Measurements from ENCODE around the gene SAP25. TPM values are rescaled to one million over a fixed set of nuclear protein-coding genes. Genes with fewer than 3 reads are reported as not detected.
"Not testable (repeated sequence)": the region's sequence is repeated elsewhere in the genome, so short reads cannot be mapped to it uniquely, and the experiment has no call there.

SAP25 gene
- polyA plus RNA-seq, 1 of the 3 experiments (the other 2 are of a cell fraction), result 1.2 TPM

- no peaks in the 10 kb centered on the region for H3K27me3 ChIP-seq (ENCODE audit: insufficient read depth)
- H3K27ac ChIP-seq (ENCODE audit: low read depth in 2 of 2, low read length in 1 of 2), result no peak overlapping the region
- DNase-seq, result no peak
- ChIA-PET POLR2A (interaction anchor here (1.1 kb wide), 1 partner anchor 42 kb away, joined by 3 read pairs; no protein-coding TSS in a partner anchor), CTCF (interaction anchor here (1.1 to 19.1 kb wide), 5 partner anchors 13 to 66 kb away, joined by 3 to 353 read pairs (median 4); no protein-coding TSS in a partner anchor)
- no peaks in the 10 kb centered on the region for H3F3A ChIP-seq (replicated peaks; ENCODE audit: insufficient read depth)
- no peak overlapping the region for H3K9ac ChIP-seq
- H3K4me2 ChIP-seq, result no peak overlapping the region
- H3K36me3 ChIP-seq (replicated peaks in 1 of 2; ENCODE audit: control insufficient read depth in 1 of 2, insufficient read depth in 2 of 2, low read length in 1 of 2), result no peaks in the 10 kb centered on the region
- H3K9me3 ChIP-seq, result no peaks in the 10 kb centered on the region
- H3K9me2 ChIP-seq, result no peaks in the 10 kb centered on the region
- H3K4me1 ChIP-seq (ENCODE audit: control insufficient read depth in 1 of 2, insufficient read depth in 2 of 2, low read depth in 1 of 2, low read length in 1 of 2), result no peaks in the 10 kb centered on the region
- TF ChIP-seq NFIC (IDR thresholded peaks at IDR 0.05; ENCODE audit: borderline replicate concordance) (no peak), PBX3 (IDR thresholded peaks at IDR 0.05) (no peak), JUND (IDR thresholded peaks at IDR 0.05) (no peak), SMC3 (IDR thresholded peaks at IDR 0.05; ENCODE audit: low read depth, low read length) (no peak), TEAD4 (IDR thresholded peaks at IDR 0.05; ENCODE audit: borderline replicate concordance, insufficient read depth) (no peak), TCF12 (IDR thresholded peaks at IDR 0.05) (no peak)
- H3K79me2 ChIP-seq (ENCODE audit: insufficient read depth), result no peaks in the 10 kb centered on the region
- H4K20me1 ChIP-seq (ENCODE audit: insufficient read depth), result no peaks in the 10 kb centered on the region
- H2AFZ ChIP-seq (ENCODE audit: low read depth), result no peak overlapping the region
- 85% methylated on average over 14 of the region's 14 CpGs for WGBS (ENCODE audit: low lambda C conversion rate)
- no peak overlapping the region for H3K4me3 ChIP-seq (ENCODE audit: low read depth in 2 of 2, low read length in 1 of 2)
Measured at GRCh38 chr7:100532165-100533022, 41.3 kb downstream of the SAP25 start.

- not testable (repeated sequence) for H3K27ac ChIP-seq (ENCODE audit: low read depth in 2 of 2, low read length in 1 of 2)
Measured at GRCh38 chr7:100528108-100528866, 45.4 kb downstream of the SAP25 start.

GRCh38 chr7:100523192-100523591 is 50.5 kb downstream of the SAP25 start:
- H3K9ac ChIP-seq; H3K9me3 ChIP-seq; H2AFZ ChIP-seq (ENCODE audit: low read depth); DNase-seq; H3K4me2 ChIP-seq; H3K9me2 ChIP-seq; H3K27me3 ChIP-seq (ENCODE audit: insufficient read depth); H3K27ac ChIP-seq (ENCODE audit: low read depth in 2 of 2, low read length in 1 of 2); H3K4me3 ChIP-seq (ENCODE audit: low read depth in 2 of 2, low read length in 1 of 2); H4K20me1 ChIP-seq (ENCODE audit: insufficient read depth); H3F3A ChIP-seq (replicated peaks; ENCODE audit: insufficient read depth); POLR2A ChIA-PET; CTCF ChIA-PET; H3K79me2 ChIP-seq (ENCODE audit: insufficient read depth); H3K4me1 ChIP-seq (ENCODE audit: control insufficient read depth in 1 of 2, insufficient read depth in 2 of 2, low read depth in 1 of 2, low read length in 1 of 2); H3K36me3 ChIP-seq (replicated peaks in 1 of 2; ENCODE audit: control insufficient read depth in 1 of 2, insufficient read depth in 2 of 2, low read length in 1 of 2): not testable (repeated sequence)
- no CpG with 5 or more reads among the region's 34 CpGs for WGBS (ENCODE audit: low lambda C conversion rate)

More at GRCh38 chr7:100528108-100528866, 45.4 kb downstream of the SAP25 start:
- H2AFZ ChIP-seq (ENCODE audit: low read depth); POLR2A ChIA-PET; H3K4me2 ChIP-seq; H3K36me3 ChIP-seq (replicated peaks in 1 of 2; ENCODE audit: control insufficient read depth in 1 of 2, insufficient read depth in 2 of 2, low read length in 1 of 2); H3F3A ChIP-seq (replicated peaks; ENCODE audit: insufficient read depth); H4K20me1 ChIP-seq (ENCODE audit: insufficient read depth); DNase-seq; H3K79me2 ChIP-seq (ENCODE audit: insufficient read depth); H3K27me3 ChIP-seq (ENCODE audit: insufficient read depth); H3K9me2 ChIP-seq; H3K4me3 ChIP-seq (ENCODE audit: low read depth in 2 of 2, low read length in 1 of 2); H3K9me3 ChIP-seq; H3K4me1 ChIP-seq (ENCODE audit: control insufficient read depth in 1 of 2, insufficient read depth in 2 of 2, low read depth in 1 of 2, low read length in 1 of 2); H3K9ac ChIP-seq: not testable (repeated sequence)
- 84% methylated on average over 12 of the region's 12 CpGs for WGBS (ENCODE audit: low lambda C conversion rate)
- CTCF ChIA-PET, result interaction anchor here (1.1 to 2.0 kb wide), 3 partner anchors 32 to 46 kb away, joined by 3 to 8 read pairs (median 4); no protein-coding TSS in a partner anchor

Small RNA genes within 50 kb of the gene (small RNA-seq; reads per million reads assigned to genes)
- 0 reads per million in 7 experiments for gene RN7SL416P
- gene SAP25, result 0 reads per million in 7 experiments

Other genes starting within 250 kb of the SAP25 start
- 55.4 and 63.7 TPM in 2 replicates for gene PILRB, start 215.8 kb downstream of the SAP25 start, polyA plus RNA-seq (2012; rRNA removed)
- gene PILRA, start 200.4 kb downstream of the SAP25 start, polyA plus RNA-seq (2012; rRNA removed), result 0.89 and 0.99 TPM in 2 replicates
- 3.4 and 4.1 TPM in 2 replicates for gene ZCWPW1, start 145.2 kb downstream of the SAP25 start, polyA plus RNA-seq (2012; rRNA removed)
- gene MEPCE, start 144.1 kb downstream of the SAP25 start, polyA plus RNA-seq (2012; rRNA removed), result 16.7 and 20.2 TPM in 2 replicates
- 66.9 and 75.9 TPM in 2 replicates for gene PPP1R35, start 137.4 kb downstream of the SAP25 start, polyA plus RNA-seq (2012; rRNA removed)
- gene SPACDR, start 109.6 kb downstream of the SAP25 start, polyA plus RNA-seq (2012; rRNA removed), result 0.93 and 1.5 TPM in 2 replicates
- gene TSC22D4, start 94.7 kb downstream of the SAP25 start, polyA plus RNA-seq (2012; rRNA removed), result 20.3 and 32.7 TPM in 2 replicates
- gene NYAP1, start 90.0 kb downstream of the SAP25 start, polyA plus RNA-seq (2012; rRNA removed), result 3.9 and 6.0 TPM in 2 replicates
- 16.1 and 23.1 TPM in 2 replicates for gene AGFG2, start 34.7 kb downstream of the SAP25 start, polyA plus RNA-seq (2012; rRNA removed)
- gene LRCH4, start 12.2 kb upstream of the SAP25 start, polyA plus RNA-seq (2012; rRNA removed), result 24.2 and 29.8 TPM in 2 replicates
- 0.71 and 0.94 TPM in 2 replicates for gene FBXO24, start 12.4 kb upstream of the SAP25 start, polyA plus RNA-seq (2012; rRNA removed)
- gene PCOLCE, start 28.5 kb upstream of the SAP25 start, polyA plus RNA-seq (2012; rRNA removed), result 190 and 448 TPM in 2 replicates
- gene MOSPD3, start 38.6 kb upstream of the SAP25 start, polyA plus RNA-seq (2012; rRNA removed), result 30.0 and 61.7 TPM in 2 replicates
- gene TFR2, start 67.7 kb upstream of the SAP25 start, polyA plus RNA-seq (2012; rRNA removed), result 0.30 and 0.32 TPM in 2 replicates
- 0.67 and 0.93 TPM in 2 replicates for gene ACTL6B, start 82.5 kb upstream of the SAP25 start, polyA plus RNA-seq (2012; rRNA removed)
- 276 and 398 TPM in 2 replicates for gene GNB2, start 99.8 kb upstream of the SAP25 start, polyA plus RNA-seq (2012; rRNA removed)
- 17.4 and 19.4 TPM in 2 replicates for gene GIGYF1, start 120.3 kb upstream of the SAP25 start, polyA plus RNA-seq (2012; rRNA removed)
- gene POP7, start 132.2 kb upstream of the SAP25 start, polyA plus RNA-seq (2012; rRNA removed), result 63.8 and 81.8 TPM in 2 replicates
- gene EPO, start 146.6 kb upstream of the SAP25 start, polyA plus RNA-seq (2012; rRNA removed), result not detected in 2 replicates
- gene ZAN, start 159.7 kb upstream of the SAP25 start, polyA plus RNA-seq (2012; rRNA removed), result not detected in 2 replicates

Data from SK-N-SH (cell line).